ENCODE data around the gene POMT1. TPM values are rescaled to one million over a fixed set of nuclear protein-coding genes. Genes with fewer than 3 reads are reported as not detected.

Gene POMT1
- total RNA-seq, 2 experiments from 2014 or later = 4.7 to 27.1 TPM

GRCh38 chr9:131480258-131480657, 22.5 kb upstream of the POMT1 start:
- ChIA-PET POLR2A (interaction anchor here (0.5 to 2.2 kb wide), 2 partner anchors 108 to 694 kb away, joined by 3 to 7 read pairs; no protein-coding TSS in a partner anchor), CTCF (ENCODE audit: unreplicated experiment) (no interaction called here)
- H4K20me1 ChIP-seq (ENCODE audit: insufficient read depth, low read length) = no peaks in the 10 kb centered on the region

GRCh38 chr9:131481441-131482342, 21.0 kb upstream of the POMT1 start:
- intact Hi-C loops (cut with micrococcal nuclease; ENCODE audit: unreplicated experiment) = no loop called here
- no peak overlapping the region for H3K27ac ChIP-seq (ENCODE audit: low read depth, low read length, poor library complexity, severe bottlenecking)
- no peak overlapping the region for H3K4me2 ChIP-seq (ENCODE audit: low read length)
- TF ChIP-seq EZH2phosphoT487 (IDR thresholded peaks at IDR 0.05; ENCODE audit: borderline replicate concordance, low read depth, low read length) (no peak), CTCF (conservative IDR thresholded peaks at IDR 0.05; ENCODE audit: low read length) (no peak)
- no peaks in the 10 kb centered on the region for H3K79me2 ChIP-seq (ENCODE audit: insufficient read depth, low read depth, low read length)
- H4K20me1 ChIP-seq (ENCODE audit: insufficient read depth, low read length) = no peaks in the 10 kb centered on the region
- no peaks in the 10 kb centered on the region for H3K4me1 ChIP-seq (ENCODE audit: insufficient read depth, low read length, poor library complexity, severe bottlenecking)
- POLR2A ChIA-PET = interaction anchor here (0.6 to 2.2 kb wide), 4 partner anchors 109 to 256 kb away, joined by 3 to 7 read pairs (median 3); no protein-coding TSS in a partner anchor
- CTCF ChIA-PET (ENCODE audit: unreplicated experiment) = interaction anchor here (0.6 kb wide), 1 partner anchor 149 kb away, joined by 5 read pairs; no protein-coding TSS in a partner anchor
- DNase-seq (ENCODE audit: low spot score) = no peak
- no peak overlapping the region for H3K4me3 ChIP-seq (ENCODE audit: low read depth, low read length, poor library complexity, severe bottlenecking)
- no peak overlapping the region for H2AFZ ChIP-seq (ENCODE audit: low read length)
- H3K9me3 ChIP-seq (ENCODE audit: low read length) = no peaks in the 10 kb centered on the region
- BruUV-seq (replicated peaks) = no TSS peak
- H3K36me3 ChIP-seq (ENCODE audit: insufficient read depth, low read length) = peaks cover 97% of the 10 kb centered on the region
- H3K9me2 ChIP-seq (ENCODE audit: insufficient read depth, low read length) = no peaks in the 10 kb centered on the region

More at GRCh38 chr9:131480258-131480657, 22.5 kb upstream of the POMT1 start:
- Histone ChIP-seq H3K36me3 (ENCODE audit: insufficient read depth, low read length) (peaks cover 97% of the 10 kb centered on the region), H3K4me1 (ENCODE audit: insufficient read depth, low read length, poor library complexity, severe bottlenecking) (no peaks in the 10 kb centered on the region), H3K27ac (ENCODE audit: low read depth, low read length, poor library complexity, severe bottlenecking) (no peak overlapping the region), H2AFZ (ENCODE audit: low read length) (no peak overlapping the region), H3K79me2 (ENCODE audit: insufficient read depth, low read depth, low read length) (no peaks in the 10 kb centered on the region), H3K4me2 (ENCODE audit: low read length) (no peak overlapping the region), H3K9me2 (ENCODE audit: insufficient read depth, low read length) (no peaks in the 10 kb centered on the region), H3K9me3 (ENCODE audit: low read length) (no peaks in the 10 kb centered on the region), H3K4me3 (ENCODE audit: low read depth, low read length, poor library complexity, severe bottlenecking) (no peak overlapping the region)
- intact Hi-C loops (cut with micrococcal nuclease; ENCODE audit: unreplicated experiment) = no loop called here
- BruUV-seq (replicated peaks) = no TSS peak
- no peak for DNase-seq (ENCODE audit: low spot score)
- TF ChIP-seq CTCF (conservative IDR thresholded peaks at IDR 0.05; ENCODE audit: low read length) (no peak), EZH2phosphoT487 (IDR thresholded peaks at IDR 0.05; ENCODE audit: borderline replicate concordance, low read depth, low read length) (no peak)
